HG02610 (cell line): ENCODE measurements around the gene LRSAM1.

ENCODE experiments used
- ATAC-seq: cut with Tn5 transposase; IDR thresholded peaks from one replicate; pipeline ENCODE4 v1.9.1; 2021; ENCODE audit warnings: mild to moderate bottlenecking, moderate library complexity; ENCODE audit not compliant: unreplicated experiment

The LRSAM1 gene

GRCh38 chr9:127424676-127424999, 26.7 kb upstream of the LRSAM1 start:
- no peak for ATAC-seq

GRCh38 chr9:127426756-127427155, 24.6 kb upstream of the LRSAM1 start:
- no peak for ATAC-seq

- no peak for ATAC-seq
Measured at GRCh38 chr9:127428348-127428747, 23.0 kb upstream of the LRSAM1 start.

- no peak for ATAC-seq
Measured at GRCh38 chr9:127430415-127430814, 20.9 kb upstream of the LRSAM1 start.

GRCh38 chr9:127437497-127438264, 13.6 kb upstream of the LRSAM1 start:
- no peak for ATAC-seq

GRCh38 chr9:127438394-127438793, 12.9 kb upstream of the LRSAM1 start:
- ATAC-seq, result no peak

GRCh38 chr9:127444283-127444920, 6.9 kb upstream of the LRSAM1 start:
- no peak for ATAC-seq

- ATAC-seq, result no peak
Measured at GRCh38 chr9:127444921-127445850, 6.1 kb upstream of the LRSAM1 start.

- no peak for ATAC-seq
Measured at GRCh38 chr9:127445851-127446712, 5.2 kb upstream of the LRSAM1 start.

GRCh38 chr9:127446713-127447415, 4.4 kb upstream of the LRSAM1 start:
- ATAC-seq, result no peak

GRCh38 chr9:127447416-127448111, 3.7 kb upstream of the LRSAM1 start:
- ATAC-seq, result no peak

- no peak for ATAC-seq
Measured at GRCh38 chr9:127448112-127448805, 3.1 kb upstream of the LRSAM1 start.

GRCh38 chr9:127449332-127449966, 1.9 kb upstream of the LRSAM1 start:
- no peak for ATAC-seq

GRCh38 chr9:127450243-127450760, 1.0 kb upstream of the LRSAM1 start:
- ATAC-seq, result no peak

- peak; percentile 22 for ATAC-seq
Measured at GRCh38 chr9:127451608-127451857, 223 bp downstream of the LRSAM1 start.

- no peak for ATAC-seq
Measured at GRCh38 chr9:127451858-127452656, 747 bp downstream of the LRSAM1 start.

GRCh38 chr9:127452691-127453090, 1.4 kb downstream of the LRSAM1 start:
- ATAC-seq, result no peak
